CD4-positive, alpha-beta T cell treated with Interleukin-12 subunit alpha and Interleukin-12 subunit beta, for 1 hour (primary cell): ENCODE data around the gene EMB.
"Not testable (repeated sequence)": the region's sequence is repeated elsewhere in the genome, so short reads cannot be mapped to it uniquely, and the experiment has no call there.

ENCODE experiments used
- DNase-seq: peaks from one replicate; pipeline ENCODE4 v3.0.0-alpha.2; 2020

Gene EMB

GRCh38 chr5:50421184-50421950 lies 19.7 kb downstream of the EMB start:
- DNase-seq = not testable (repeated sequence)

GRCh38 chr5:50420343-50420935 lies 20.6 kb downstream of the EMB start:
- DNase-seq = no peak

- not testable (repeated sequence) for DNase-seq
Measured at GRCh38 chr5:50419656-50420055, 21.4 kb downstream of the EMB start.

- peak; percentile 27 for DNase-seq
Measured at GRCh38 chr5:50416637-50417036, 24.5 kb downstream of the EMB start.

GRCh38 chr5:50415912-50416311 lies 25.2 kb downstream of the EMB start:
- peak; percentile 64 for DNase-seq

- not testable (repeated sequence) for DNase-seq
Measured at GRCh38 chr5:50410932-50411331, 30.2 kb downstream of the EMB start.

- DNase-seq = no peak
Measured at GRCh38 chr5:50406877-50407276, 34.2 kb downstream of the EMB start.

GRCh38 chr5:50401336-50401735 lies 39.8 kb downstream of the EMB start:
- no peak for DNase-seq

GRCh38 chr5:50393925-50394609 lies 47.0 kb downstream of the EMB start:
- not testable (repeated sequence) for DNase-seq

GRCh38 chr5:50392289-50392688 lies 48.8 kb downstream of the EMB start:
- DNase-seq = not testable (repeated sequence)

GRCh38 chr5:50384381-50384780 lies 56.7 kb downstream of the EMB start:
- not testable (repeated sequence) for DNase-seq

GRCh38 chr5:50376696-50377095 lies 64.4 kb downstream of the EMB start:
- DNase-seq = not testable (repeated sequence)

- not testable (repeated sequence) for DNase-seq
Measured at GRCh38 chr5:50369287-50370033, 71.6 kb downstream of the EMB start.

GRCh38 chr5:50365426-50366251 lies 75.4 kb downstream of the EMB start:
- no peak for DNase-seq

GRCh38 chr5:50364535-50365309 lies 76.4 kb downstream of the EMB start:
- not testable (repeated sequence) for DNase-seq

- no peak for DNase-seq
Measured at GRCh38 chr5:50359187-50359586, 81.9 kb downstream of the EMB start.

- DNase-seq = no peak
Measured at GRCh38 chr5:50352382-50352781, 88.7 kb downstream of the EMB start.
